ENCODE results near the gene SSUH2.
"Not testable (repeated sequence)": the region's sequence is repeated elsewhere in the genome, so short reads cannot be mapped to it uniquely, and the experiment has no call there.

SSUH2 gene

GRCh38 chr3:8655387-8655835, 10.8 kb upstream of the SSUH2 start:
- no peak for TF ChIP-seq CTCF (IDR thresholded peaks at IDR 0.05; ENCODE audit: control insufficient read depth, extremely low read depth, insufficient read depth)
- no peak for DNase-seq (ENCODE audit: low read depth)
- H3K4me3 ChIP-seq (ENCODE audit: low read depth, low read length): no peak overlapping the region

GRCh38 chr3:8654572-8655329, 10.2 kb upstream of the SSUH2 start:
- not testable (repeated sequence) for H3K4me3 ChIP-seq (ENCODE audit: low read depth, low read length); DNase-seq (ENCODE audit: low read depth)

DNA sequence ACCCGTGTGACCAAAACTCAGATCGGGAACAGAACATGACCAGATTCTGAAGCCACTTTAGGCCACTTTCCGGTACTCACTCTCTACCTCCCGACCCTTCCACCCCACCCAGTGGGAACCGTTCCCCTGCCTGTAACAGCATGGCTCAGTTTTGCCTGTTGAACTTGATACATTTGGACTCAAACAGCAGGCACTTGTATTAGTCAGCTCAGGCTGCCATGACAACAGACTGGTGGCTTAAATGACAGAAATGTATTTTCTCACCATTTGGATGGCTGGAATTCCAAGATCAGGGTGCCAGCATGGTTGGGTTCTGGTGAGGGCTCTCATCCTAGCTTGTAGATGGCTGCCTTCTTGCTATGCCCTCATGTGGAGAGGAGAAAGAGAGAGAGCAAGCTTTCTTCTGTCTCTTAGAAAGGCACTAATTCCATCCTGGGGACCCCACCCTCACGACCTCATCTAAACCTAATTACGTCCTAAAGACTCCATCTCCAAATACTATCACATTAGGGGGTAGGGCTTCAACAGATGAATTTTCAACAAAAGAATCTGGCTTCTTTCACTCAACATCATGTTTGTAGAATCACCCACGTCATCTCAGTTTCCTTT, 9.3 kb upstream of the SSUH2 start:
- H3K4me3 ChIP-seq (ENCODE audit: low read depth, low read length): no peak overlapping the region
- DNase-seq (ENCODE audit: low read depth): no peak
- TF ChIP-seq CTCF (IDR thresholded peaks at IDR 0.05; ENCODE audit: control insufficient read depth, extremely low read depth, insufficient read depth): no peak

- TF ChIP-seq CTCF (IDR thresholded peaks at IDR 0.05; ENCODE audit: control insufficient read depth, extremely low read depth, insufficient read depth): no peak
- H3K4me3 ChIP-seq (ENCODE audit: low read depth, low read length): no peak overlapping the region
- DNase-seq (ENCODE audit: low read depth): no peak
Observed at GRCh38 chr3:8652324-8652987, 7.9 kb upstream of the SSUH2 start.

DNA sequence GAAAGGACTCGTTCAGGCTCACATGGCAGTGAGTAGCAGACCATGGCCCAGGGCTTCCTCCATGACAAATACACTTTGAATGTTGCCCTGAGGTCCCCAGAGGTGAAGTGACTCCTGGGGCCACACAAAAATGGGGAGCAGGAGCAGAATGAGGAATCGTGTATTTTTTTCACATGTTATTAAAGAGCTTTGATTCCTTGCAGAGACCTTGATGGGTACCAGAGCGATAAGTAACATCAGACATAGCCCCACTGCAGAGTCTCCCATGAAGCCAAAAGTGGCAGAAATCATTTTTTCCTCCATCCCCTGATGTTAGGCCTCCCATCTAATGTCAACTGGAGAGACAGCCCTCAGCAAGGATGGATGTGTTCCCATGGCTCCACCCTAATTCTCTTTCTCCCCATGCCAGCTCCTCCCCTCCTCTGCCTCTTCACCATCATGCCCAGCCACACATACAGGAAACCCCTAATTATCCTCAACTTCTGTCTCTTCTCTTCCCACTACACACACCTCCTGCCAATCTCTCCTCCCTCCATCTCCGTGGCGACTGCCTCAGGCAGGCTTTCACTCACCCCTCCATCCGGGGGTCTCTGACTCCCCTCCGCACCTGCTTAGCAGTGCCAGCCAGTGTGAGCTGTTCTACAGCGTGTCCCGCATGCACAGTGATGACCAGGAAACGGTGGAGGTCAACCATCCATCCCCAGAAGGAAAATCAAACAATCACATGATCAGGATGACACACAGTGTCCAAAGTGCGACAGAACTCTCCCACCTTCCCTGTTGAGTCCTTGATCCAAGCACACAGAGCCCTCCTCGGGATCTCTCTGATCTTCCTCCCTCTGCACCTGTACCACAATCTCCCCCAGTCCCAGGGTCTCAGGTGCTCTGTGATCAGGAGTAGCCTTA, 7.1 kb upstream of the SSUH2 start:
- H3K4me3 ChIP-seq (ENCODE audit: low read depth, low read length): no peak overlapping the region
- TF ChIP-seq CTCF (IDR thresholded peaks at IDR 0.05; ENCODE audit: control insufficient read depth, extremely low read depth, insufficient read depth): no peak
- DNase-seq (ENCODE audit: low read depth): no peak

DNA sequence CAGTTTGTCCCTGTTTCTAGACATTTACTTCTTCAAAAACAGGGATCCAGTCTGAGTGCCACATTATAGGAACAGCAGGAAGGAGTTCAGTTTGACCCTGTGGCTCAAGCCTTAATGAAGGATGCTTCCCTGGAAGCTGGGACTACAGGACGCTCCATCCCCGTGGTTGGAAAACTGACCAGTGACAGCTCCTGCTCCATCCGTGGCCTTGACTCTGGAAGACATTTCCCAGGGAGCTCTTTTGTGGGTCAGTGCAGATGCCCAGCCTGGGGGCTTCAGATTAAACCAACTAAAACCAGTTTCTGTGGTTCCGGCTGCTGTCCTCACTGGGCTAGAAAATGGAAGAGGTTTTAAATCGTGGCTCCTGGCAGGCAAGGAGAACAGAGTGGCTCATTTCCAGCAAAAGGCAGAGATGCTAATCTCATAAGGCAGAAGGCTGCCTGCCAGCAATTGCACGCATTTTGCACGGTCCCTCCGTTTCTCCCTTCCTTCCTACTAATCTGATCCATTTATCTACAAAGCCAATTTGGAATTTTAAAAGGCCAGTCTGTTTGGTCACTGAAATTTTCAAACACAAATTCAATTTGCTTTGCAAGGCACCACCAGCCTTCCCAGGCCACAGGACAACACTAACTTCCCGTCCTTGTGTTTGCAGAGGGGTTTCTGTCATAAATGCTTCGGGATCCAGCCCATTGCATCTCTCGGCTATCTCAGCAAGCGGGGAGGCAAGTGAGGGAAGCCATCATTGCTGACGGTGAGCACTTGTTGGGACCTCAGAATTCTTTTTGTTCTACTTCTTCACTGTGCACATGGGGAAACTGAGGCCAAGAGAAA, 6.2 kb upstream of the SSUH2 start:
- peak; percentile 67 for DNase-seq (ENCODE audit: low read depth)

More for the DNA sequence above, 6.2 kb upstream of the SSUH2 start:
- TF ChIP-seq CTCF (IDR thresholded peaks at IDR 0.05; ENCODE audit: control insufficient read depth, extremely low read depth, insufficient read depth): no peak
- H3K4me3 ChIP-seq (ENCODE audit: low read depth, low read length): no peak overlapping the region
